Measurements from ENCODE around the gene HMBS.
"Not testable (repeated sequence)": the region's sequence is repeated elsewhere in the genome, so short reads cannot be mapped to it uniquely, and the experiment has no call there.

The HMBS gene

DNA sequence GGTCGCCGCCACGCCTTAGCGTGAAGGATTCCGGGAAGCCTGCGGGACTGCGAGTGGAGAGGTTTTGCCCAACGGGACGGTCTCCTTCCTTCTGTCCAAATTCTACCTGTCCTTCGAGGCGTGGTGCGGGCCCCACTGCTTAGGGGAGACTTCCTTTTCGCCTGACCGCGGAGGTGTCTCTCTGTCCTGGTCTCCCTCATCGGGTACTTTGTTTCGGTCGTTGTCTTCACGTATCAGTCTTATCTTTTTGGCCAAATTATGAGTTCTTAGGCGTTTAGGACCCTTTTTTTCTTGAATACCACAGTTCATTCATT, 37.1 kb downstream of the HMBS start:
- DNase-seq = no peak

- DNase-seq = no peak
Observed at GRCh38 chr11:119125821-119126220, 41.1 kb downstream of the HMBS start.

- no peak for DNase-seq
Observed at GRCh38 chr11:119126675-119127268, 42.1 kb downstream of the HMBS start.

DNA sequence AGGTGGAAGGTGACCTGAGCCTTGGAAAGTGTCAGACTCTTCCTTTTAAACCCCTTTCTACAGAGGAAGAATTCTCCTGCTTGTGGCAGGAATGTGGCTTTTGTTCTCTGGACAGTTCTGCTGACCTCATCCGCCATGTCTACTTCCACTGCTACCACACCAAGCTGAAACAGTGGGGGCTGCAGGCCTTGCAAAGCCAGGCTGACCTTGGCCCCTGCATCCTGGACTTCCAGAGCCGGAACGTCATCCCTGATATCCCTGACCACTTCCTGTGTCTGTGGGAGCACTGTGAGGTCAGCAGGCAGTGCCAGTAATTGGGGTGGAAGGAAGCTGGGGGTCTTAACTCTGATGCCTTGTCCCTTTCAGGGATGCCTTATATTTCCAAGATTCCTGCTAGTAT, 46.0 kb downstream of the HMBS start:
- no peak for DNase-seq

DNA sequence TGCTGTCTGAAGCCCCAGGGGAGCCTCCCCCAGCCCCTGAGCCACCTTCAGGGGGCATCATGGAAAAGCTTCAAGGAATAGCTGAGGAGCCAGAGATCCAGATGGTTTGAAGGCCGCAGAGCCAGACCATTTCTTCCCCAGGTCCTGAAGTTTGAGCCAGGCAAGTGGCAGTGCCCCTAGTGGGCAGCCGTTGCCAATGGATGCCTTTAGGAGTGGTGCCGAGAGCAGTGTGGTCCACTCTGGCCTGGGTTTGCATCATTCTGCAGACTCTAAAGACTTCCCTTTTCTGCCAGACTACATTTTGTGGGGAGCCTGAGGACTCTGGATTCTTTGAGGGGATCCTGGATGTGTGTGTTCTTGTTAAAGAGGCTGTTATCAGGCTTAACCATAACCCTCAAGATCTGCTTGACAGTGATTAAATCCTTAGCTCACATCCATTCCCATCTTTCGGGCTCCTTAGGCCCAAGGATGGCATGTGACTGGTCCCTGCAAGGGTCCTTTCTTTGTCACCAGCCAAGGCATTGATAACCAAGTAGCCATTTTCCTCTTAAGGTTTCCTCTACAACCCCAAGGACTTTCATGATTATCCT, 49.8 kb downstream of the HMBS start:
- no peak for DNase-seq

- DNase-seq = not testable (repeated sequence)
Observed at GRCh38 chr11:119139276-119139675, 54.6 kb downstream of the HMBS start.
